Keratinocyte (primary cell): ENCODE results near the gene KCNMA1. TPM values are rescaled to one million over a fixed set of nuclear protein-coding genes. Genes with fewer than 3 reads are reported as not detected.

Experiments
- DNase-seq: peaks from one replicate; pipeline ENCODE4 v3.0.0-alpha.2; 2011; ENCODE audit warnings: low read depth, missing footprints, low spot score
- FAIRE-seq: peaks from 2 replicates; lab custom pipeline; 2011; peaks lifted over from hg19 to GRCh38; lab: Jason Lieb, UNC
- H2AFZ ChIP-seq: 2 replicates; pipeline ENCODE4 v1.6.0; 2012; ENCODE audit warnings: low read length, control low read depth, inconsistent platforms; ENCODE audit not compliant: control insufficient read depth
- H3K27ac ChIP-seq: 2 replicates; pipeline ENCODE4 v1.5.1; 2011; ENCODE audit warnings: low read length; ENCODE audit not compliant: control insufficient read depth, insufficient read depth
- H3K27me3 ChIP-seq: 3 replicates; pipeline ENCODE4 v1.6.0; 2011; ENCODE audit warnings: low read length; ENCODE audit not compliant: control insufficient read depth, insufficient read depth; ENCODE audit errors: extremely low read depth
- H3K36me3 ChIP-seq, 2 experiments: 2 replicates in 1 of 2; 3 replicates in 1 of 2; pipeline ENCODE4 v1.5.1; 2011; ENCODE audit warnings: low read length in 2 of 2, mild to moderate bottlenecking in 1 of 2; ENCODE audit not compliant: control insufficient read depth in 2 of 2, insufficient read depth in 2 of 2; ENCODE audit errors: extremely low read depth in 1 of 2
- H3K4me1 ChIP-seq: 3 replicates; pipeline ENCODE4 v1.5.1; 2011; ENCODE audit warnings: low read length; ENCODE audit not compliant: control insufficient read depth, insufficient read depth; ENCODE audit errors: extremely low read depth
- H3K4me2 ChIP-seq: 3 replicates; pipeline ENCODE4 v1.6.0; 2011; ENCODE audit warnings: low read depth, low read length; ENCODE audit not compliant: control insufficient read depth, insufficient read depth; ENCODE audit errors: extremely low read depth
- H3K4me3 ChIP-seq, 3 experiments: fragments of 200-600 bp in 1 of 3; sonication (generic) in 1 of 3; 2 replicates in 2 of 3; 3 replicates in 1 of 3; pipeline ENCODE4 v1.5.1; 2011 to 2016; ENCODE audit warnings: low read length in 3 of 3, mild to moderate bottlenecking in 3 of 3, control low read depth in 2 of 3, inconsistent platforms in 1 of 3, low read depth in 1 of 3, mixed read lengths in 1 of 3, mixed run types in 1 of 3, moderate library complexity in 1 of 3; ENCODE audit not compliant: control insufficient read depth in 2 of 3, insufficient read depth in 2 of 3; ENCODE audit errors: extremely low read depth in 1 of 3
- H3K79me2 ChIP-seq: 2 replicates; pipeline ENCODE4 v1.6.0; 2012; ENCODE audit warnings: low read length; ENCODE audit not compliant: control insufficient read depth, insufficient read depth
- H3K9ac ChIP-seq: 3 replicates; pipeline ENCODE4 v1.6.0; 2011; ENCODE audit warnings: low read length; ENCODE audit not compliant: control insufficient read depth, insufficient read depth; ENCODE audit errors: extremely low read depth
- H3K9me1 ChIP-seq: 3 replicates; pipeline ENCODE4 v1.6.0; 2011; ENCODE audit warnings: low read length; ENCODE audit not compliant: control insufficient read depth, insufficient read depth; ENCODE audit errors: extremely low read depth
- H3K9me3 ChIP-seq: 2 replicates; pipeline ENCODE4 v1.5.1; 2012; ENCODE audit warnings: low read depth, low read length; ENCODE audit not compliant: control insufficient read depth
- H4K20me1 ChIP-seq: 3 replicates; pipeline ENCODE4 v1.6.0; 2011; ENCODE audit warnings: low read length; ENCODE audit not compliant: control insufficient read depth, insufficient read depth; ENCODE audit errors: extremely low read depth
- CTCF ChIP-seq, 3 experiments: IDR thresholded peaks in 1 of 3; conservative IDR thresholded peaks in 1 of 3; optimal IDR thresholded peaks in 1 of 3; 2 replicates in 2 of 3; 3 replicates in 1 of 3; pipeline versions ENCODE3 to v1.5.1; 2011; ENCODE audit warnings: low read length in 3 of 3, mild to moderate bottlenecking in 3 of 3, moderate library complexity in 2 of 3, control low read depth in 1 of 3, inconsistent platforms in 1 of 3; ENCODE audit not compliant: insufficient read depth in 2 of 3; ENCODE audit errors: extremely low read depth in 1 of 3
- EZH2 ChIP-seq: IDR thresholded peaks from one replicate; pipeline ENCODE4 v1.6.1; 2012; ENCODE audit warnings: inconsistent platforms, mild to moderate bottlenecking, low read length, moderate library complexity
- dilution Hi-C: fragments of 300-500 bp; cut with MboI; formaldehyde crosslinking; loops from one replicate; pipeline ENCODE4 v1.7.0; 2020; ENCODE audit warnings: low sequenced_read_pairs; ENCODE audit not compliant: extremely low pct_ligation_motif_present
- polyA plus RNA-seq, 5 experiments: library from polyadenylated mRNA; depleted of rRNA in 3 of 5; stranded (reverse) in 3 of 5; stranded (forward) in 1 of 5; unstranded in 1 of 5; fragments of >200 nt; gene quantifications; 1 replicate in 1 of 5; 2 replicates in 3 of 5; 3 replicates in 1 of 5; pipeline versions ENCODE4 v1.2.1 to v1.2.3, GENCODE V29; 2011 to 2012; ENCODE audit warnings: missing spikeins in 2 of 5, low read depth in 1 of 5, low replicate concordance in 1 of 5

Gene KCNMA1
- polyA plus RNA-seq, 1 donor (not counting 4 experiments of a cell fraction or from before 2014, with no cell fraction given): 6.3 TPM

- H4K20me1 ChIP-seq: no peaks in the 10 kb centered on the region
- no peaks in the 10 kb centered on the region for H3K27me3 ChIP-seq
- H3K9me1 ChIP-seq: no peaks in the 10 kb centered on the region
- no peak overlapping the region for H2AFZ ChIP-seq
- no peaks in the 10 kb centered on the region for H3K4me1 ChIP-seq
- FAIRE-seq (no peak), DNase-seq (no peak)
- no peak overlapping the region for H3K4me2 ChIP-seq
- TF ChIP-seq EZH2 (no peak), CTCF (optimal IDR thresholded peaks at IDR 0.05 in 1 of 3, IDR thresholded peaks at IDR 0.05 in 1 of 3, conservative IDR thresholded peaks at IDR 0.05 in 1 of 3; ENCODE audit: extremely low read depth in 1 of 3, insufficient read depth in 2 of 3, low read length in 3 of 3) (no peak)
- no peaks in the 10 kb centered on the region for H3K9me3 ChIP-seq
- no peak overlapping the region for H3K4me3 ChIP-seq
- dilution Hi-C loops: no loop called here
- no peak overlapping the region for H3K27ac ChIP-seq
- H3K79me2 ChIP-seq: no peaks in the 10 kb centered on the region
- no peak overlapping the region for H3K9ac ChIP-seq
- no peaks in the 10 kb centered on the region for H3K36me3 ChIP-seq
Observed at GRCh38 chr10:76942628-76943416, 694.8 kb downstream of the KCNMA1 start.

- no peak overlapping the region for H2AFZ ChIP-seq
- H3K27ac ChIP-seq: no peak overlapping the region
- no peak overlapping the region for H3K4me3 ChIP-seq
- TF ChIP-seq EZH2: no peak
- no peak for TF ChIP-seq CTCF (optimal IDR thresholded peaks at IDR 0.05 in 1 of 3, IDR thresholded peaks at IDR 0.05 in 1 of 3, conservative IDR thresholded peaks at IDR 0.05 in 1 of 3; ENCODE audit: extremely low read depth in 1 of 3, insufficient read depth in 2 of 3, low read length in 3 of 3)
- no peaks in the 10 kb centered on the region for H3K4me1 ChIP-seq
- H3K79me2 ChIP-seq: no peaks in the 10 kb centered on the region
- no peaks in the 10 kb centered on the region for H3K27me3 ChIP-seq
- dilution Hi-C loops: no loop called here
- H3K4me2 ChIP-seq: no peak overlapping the region
- DNase-seq (no peak), FAIRE-seq (no peak)
- no peak overlapping the region for H3K9ac ChIP-seq
- H4K20me1 ChIP-seq: no peaks in the 10 kb centered on the region
- no peaks in the 10 kb centered on the region for H3K9me1 ChIP-seq
- H3K9me3 ChIP-seq: no peaks in the 10 kb centered on the region
- H3K36me3 ChIP-seq: no peaks in the 10 kb centered on the region
Observed at GRCh38 chr10:76939933-76940468, 697.6 kb downstream of the KCNMA1 start.
